Head of caudate nucleus (tissue), 42 donors: Measurements from ENCODE around the gene MGST3.
A peak's percentile ranks its signal among the peaks of the same experiment; 100 is the strongest.
"Not testable (repeated sequence)": the region's sequence is repeated elsewhere in the genome, so short reads cannot be mapped to it uniquely, and the experiment has no call there.

Experiments used
- DNase-seq, 42 donors: peaks; one replicate each; pipeline versions ENCODE4 v3.0.0 to v3.0.0-alpha.2; 2020 to 2021; ENCODE audit warnings: mixed read lengths in 7 of 42
- intact Hi-C: fragments of 100-400 bp; cut with DNase I; formaldehyde crosslinking; loops from one replicate; pipeline ENCODE4 v1.15.0; 2022

Gene MGST3

DNA sequence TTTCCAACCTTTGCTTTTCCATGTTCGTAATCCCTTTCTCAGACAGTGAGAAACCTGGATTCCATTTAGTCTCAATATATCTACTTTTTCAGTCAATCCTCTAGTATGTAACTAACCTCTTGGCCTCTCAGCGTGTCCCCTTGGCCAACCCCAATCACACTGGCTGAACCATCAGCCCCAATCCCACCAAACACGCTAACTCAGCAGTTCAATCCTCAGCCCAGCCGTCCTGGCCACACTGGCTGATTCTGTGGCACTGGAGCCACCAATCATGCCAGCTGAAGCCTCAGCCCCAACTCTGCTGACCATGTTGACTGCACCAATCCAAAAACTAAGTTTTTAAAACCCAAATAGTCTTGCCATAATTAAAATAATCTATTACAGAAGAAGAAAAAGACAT is 6.6 kb upstream of the MGST3 start:
- DNase-seq, result no peak
- intact Hi-C loops, result no loop called here

DNA sequence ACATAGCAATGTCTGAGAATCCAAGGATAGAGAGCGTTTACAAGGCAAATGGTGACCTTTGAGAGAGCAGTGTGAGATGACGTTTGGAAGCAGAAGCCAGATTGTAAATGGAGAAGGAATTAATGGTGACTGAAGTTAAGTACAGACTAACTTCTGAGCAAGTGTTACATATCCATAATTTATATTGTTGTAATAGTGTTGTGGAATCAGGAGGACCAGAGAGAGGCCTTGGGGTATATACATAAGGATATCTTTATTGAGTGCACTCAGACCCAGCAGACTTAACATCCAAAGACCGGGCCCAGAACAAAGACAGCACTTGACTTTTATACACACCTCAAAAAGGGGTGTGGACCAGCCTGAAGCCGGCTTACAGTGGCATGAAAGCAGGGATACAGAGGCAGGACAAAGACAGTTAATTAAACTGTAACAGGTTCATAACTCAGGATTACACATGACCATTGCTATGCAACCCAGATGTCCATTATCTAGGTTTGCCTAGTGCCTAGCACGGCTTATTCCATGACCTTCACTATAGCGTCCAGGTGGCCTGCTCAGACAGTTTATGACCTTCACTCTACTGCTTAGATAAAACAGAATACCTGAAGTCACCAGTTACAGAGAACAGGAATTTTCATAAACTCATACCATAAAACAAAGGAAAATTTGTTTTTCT is 2.7 kb upstream of the MGST3 start:
- intact Hi-C loops, result no loop called here
- no peak for DNase-seq

DNA sequence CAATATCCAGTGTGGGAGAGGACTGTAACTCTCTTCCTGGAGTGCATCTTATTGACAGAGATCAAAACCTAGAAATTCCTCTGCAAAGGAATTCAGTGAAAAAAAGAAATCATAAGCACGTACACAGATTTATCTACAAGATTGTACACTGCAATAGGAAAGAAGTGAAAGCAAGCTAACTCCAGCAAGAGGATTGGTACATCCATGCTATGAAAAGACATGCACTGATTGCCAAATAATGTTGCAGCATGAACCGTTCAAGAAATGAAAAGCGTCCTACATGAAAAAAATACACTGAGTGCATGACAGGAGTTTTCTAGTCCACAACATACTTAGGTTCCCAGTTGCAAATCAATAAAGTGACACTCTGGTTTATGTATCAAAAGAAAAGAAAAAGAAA is 1.9 kb upstream of the MGST3 start:
- DNase-seq, result no peak
- intact Hi-C loops, result no loop called here

DNA sequence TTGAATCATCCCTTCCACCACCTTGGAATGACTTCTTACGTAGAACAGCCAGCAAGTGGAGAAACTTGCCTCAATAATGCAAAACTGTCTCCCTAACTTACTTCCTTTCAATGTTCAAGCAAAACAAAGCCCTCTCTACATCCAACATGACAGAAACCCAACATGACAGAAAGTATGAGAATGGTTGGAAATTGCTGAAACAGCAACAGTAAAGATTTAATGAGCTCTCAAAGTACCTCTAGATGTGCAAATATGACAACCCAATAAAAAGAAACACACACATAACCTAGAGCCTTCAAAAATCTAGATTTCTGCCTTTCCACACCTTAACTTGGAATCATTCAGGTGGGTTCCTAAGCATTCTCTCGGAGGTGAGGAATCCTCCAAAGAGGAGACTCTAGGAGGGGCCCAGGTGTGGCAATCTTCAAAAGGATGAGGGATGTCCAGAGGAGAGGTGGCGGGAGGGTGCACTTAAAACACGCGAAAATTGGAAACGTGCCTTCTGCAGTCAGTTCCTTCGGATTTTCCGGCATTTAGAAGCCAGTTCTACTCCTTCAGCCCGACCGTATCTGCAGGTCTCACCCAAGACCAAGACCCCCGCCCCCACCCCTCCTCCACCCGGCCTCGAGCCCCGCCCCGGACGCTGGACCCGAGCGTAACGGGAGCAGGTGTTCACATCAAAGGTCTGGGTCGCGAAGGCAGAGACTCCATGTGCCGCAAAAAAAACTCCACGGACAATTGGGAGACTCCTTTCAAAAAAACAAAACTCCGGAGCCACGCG is 996 bp upstream of the MGST3 start:
- peak in 4 of 42 donors; percentile 7 to 33 (median 16) for DNase-seq
- intact Hi-C loops, result loop anchor here (5.0 kb wide), 1 partner anchor 67 kb away; the partner anchor contains the start of gene ALDH9A1

DNA sequence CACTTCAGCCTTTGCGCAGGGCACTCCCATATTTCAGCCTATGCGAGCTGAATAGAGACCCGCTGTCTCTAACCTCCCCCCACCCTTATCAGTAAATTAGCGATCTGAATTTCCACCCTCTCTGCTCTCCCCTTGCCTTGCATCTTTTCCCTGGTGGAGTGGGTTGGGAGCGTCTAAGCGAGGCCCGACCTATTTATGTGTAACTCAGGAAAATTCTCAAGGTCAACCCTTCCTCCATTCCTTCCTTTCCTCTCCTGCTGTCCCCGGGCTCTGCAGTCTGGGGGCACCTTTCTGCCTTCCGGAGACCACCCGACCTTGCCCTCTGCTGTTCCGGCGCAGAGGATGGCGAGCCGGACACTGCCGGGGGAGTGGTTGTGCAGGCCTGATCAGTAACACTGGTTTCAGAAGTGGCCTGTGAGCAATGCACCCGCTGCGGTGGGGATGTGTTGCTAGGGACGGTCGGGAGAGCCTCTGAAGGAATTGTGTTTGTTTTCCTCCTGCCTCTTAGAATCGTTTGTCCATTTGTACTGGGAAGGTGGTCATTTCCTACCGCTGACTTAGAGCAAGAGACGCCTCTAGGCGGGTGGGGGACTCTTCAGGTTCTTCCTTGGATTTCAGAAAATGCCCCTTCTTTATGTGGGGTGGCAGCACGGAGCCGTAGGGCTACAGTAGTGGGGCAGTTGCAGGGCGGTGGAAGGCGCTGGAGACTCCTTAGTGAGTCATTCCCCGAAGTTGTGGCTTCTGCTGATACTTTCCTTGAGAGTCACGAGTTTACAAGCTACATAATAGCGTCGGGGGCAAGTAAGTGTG is 513 bp downstream of the MGST3 start:
- DNase-seq, result peak in 40 of 42 donors; percentile 12 to 77 (median 46)
- intact Hi-C loops, result loop anchor here (5.0 kb wide), 1 partner anchor 66 kb away; the partner anchor contains the start of gene ALDH9A1

DNA sequence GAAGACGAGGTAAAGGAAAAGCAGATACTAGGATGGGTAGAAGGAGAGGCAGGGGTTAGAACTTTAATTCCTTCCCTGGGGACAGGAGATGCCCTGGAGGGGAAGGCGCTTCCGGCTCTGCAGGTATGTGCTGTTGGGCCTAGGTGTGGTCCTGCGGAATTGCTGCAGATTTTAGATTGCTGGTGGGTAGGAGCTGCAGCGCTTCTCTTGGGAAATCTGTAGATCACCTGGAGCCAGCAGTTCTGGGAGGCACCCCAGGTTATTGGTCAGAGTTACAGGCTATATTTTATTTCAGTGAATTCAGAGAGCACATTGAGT is 1.1 kb downstream of the MGST3 start:
- intact Hi-C loops, result loop anchor here (5.0 kb wide), 1 partner anchor 65 kb away; the partner anchor contains the start of gene ALDH9A1
- DNase-seq, result peak in 4 of 42 donors; percentile 14 to 19 (median 16)

DNA sequence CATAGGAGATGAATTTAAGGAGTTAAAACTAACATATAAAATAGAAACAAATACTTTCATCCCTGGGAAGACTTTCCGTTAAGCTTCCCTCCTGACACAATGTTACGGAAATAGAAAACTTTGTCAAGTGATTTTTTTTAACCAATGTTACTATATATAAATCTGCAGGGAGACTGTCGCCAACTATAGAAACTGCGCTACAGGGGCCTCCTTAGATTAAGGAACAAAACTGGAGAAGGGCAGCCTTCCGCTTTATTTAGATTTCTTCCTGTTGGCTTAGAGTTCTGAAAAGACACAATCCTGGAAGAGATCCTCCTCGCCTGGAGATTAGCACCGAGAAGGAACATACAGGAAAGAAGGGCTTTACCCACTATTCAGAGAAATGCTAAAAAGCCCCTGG is 1.5 kb downstream of the MGST3 start:
- intact Hi-C loops, result loop anchor here (5.0 kb wide), 1 partner anchor 65 kb away; the partner anchor contains the start of gene ALDH9A1
- peak in 2 of 42 donors; percentile 25 to 47 for DNase-seq

DNA sequence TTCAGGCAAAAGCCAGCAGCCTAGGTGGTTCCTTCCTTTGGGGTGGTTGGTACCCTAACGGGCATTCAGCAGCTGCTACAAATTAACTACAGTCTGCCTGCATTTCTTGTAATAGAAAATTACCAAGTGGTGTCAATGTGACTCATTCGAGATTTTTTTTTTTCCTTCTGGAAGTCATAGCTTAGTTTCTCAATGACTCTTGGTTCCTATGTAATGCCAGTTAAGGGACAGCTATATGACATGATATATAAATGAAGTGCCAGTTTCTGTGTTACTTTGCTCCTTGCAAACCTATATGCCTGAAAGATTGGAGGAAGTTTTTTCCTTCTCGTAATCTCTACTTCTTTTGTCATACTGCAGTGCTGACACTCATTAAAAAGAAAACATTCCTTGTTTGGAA is 2.6 kb downstream of the MGST3 start:
- no peak for DNase-seq
- intact Hi-C loops, result loop anchor here (5.0 kb wide), 1 partner anchor 64 kb away; the partner anchor contains the start of gene ALDH9A1

DNA sequence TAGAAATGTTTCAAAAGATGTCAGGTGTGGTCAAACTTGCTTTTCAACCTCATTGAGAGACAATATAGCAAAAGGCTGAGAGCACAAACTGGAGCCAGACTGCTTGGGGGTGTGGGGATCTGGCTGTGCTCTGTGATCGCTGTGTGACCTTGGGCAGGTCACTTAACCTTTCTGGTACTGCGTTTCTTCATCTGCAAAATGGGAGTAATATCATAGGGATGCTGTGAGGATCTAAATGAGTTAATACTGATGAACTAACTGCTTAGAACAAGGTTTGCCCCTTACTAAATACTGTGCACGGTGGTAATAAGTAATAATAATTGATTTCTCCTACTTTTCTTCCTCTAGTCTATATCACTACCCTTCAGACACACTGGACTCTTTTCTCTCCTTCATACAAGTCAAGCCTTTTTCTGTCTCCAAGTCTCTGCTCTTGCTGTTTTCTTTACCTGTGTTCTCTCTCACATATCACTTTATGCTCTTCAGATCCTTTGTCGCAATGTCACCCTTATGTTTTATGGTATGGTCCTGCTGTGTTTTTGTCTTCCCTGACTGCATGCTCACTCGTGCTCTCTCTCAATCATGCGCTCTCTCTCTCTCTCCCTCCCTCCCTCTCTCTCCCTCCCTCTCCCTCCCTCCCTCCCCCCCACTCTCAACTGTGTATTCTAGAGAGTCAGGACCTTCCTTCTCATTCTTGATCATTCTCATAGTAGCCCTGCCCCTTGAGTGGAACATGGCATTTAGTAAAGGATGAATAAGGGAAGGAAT is 3.3 kb downstream of the MGST3 start:
- intact Hi-C loops, result loop anchor here (5.0 kb wide), 1 partner anchor 63 kb away; the partner anchor contains the start of gene ALDH9A1
- no peak for DNase-seq

DNA sequence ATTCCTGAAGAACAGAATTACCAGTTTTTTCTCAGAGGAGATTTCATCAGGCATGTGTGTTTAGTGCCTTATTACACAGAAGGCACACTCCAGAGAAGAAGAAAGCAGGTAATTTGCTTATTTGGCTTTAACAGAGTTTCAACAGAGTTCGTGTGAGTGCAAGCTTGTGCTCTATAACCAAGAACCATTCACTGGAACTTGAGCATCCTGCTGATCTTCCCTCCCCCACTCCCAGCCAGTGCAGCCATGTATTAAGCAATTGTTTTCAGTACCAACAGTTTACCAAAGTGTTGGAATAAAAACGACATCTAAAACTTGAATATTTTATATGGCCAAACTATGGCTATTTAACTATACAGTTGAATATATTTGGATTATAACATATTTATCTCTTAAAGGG is 4.3 kb downstream of the MGST3 start:
- intact Hi-C loops, result no loop called here
- DNase-seq, result peak in 7 of 42 donors; percentile 28 to 51 (median 44)

DNA sequence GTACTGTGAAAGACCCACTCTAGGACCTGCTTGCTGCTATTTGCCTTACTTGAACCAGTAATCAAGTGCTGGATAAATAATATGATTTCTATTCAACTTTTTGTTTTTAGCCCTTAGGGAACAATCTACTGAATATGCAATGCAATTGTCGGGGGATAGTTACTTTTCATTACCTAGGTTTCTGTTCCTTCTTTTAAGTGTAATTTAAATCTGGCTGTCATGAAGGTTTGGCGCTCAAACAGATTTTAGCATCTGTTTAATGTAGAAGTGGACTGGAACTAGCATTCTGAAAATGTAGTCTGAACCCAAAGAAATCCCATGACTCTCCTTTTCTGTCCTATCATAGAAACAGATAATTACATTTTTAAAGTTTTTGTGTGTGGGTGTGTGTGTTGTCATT is 4.8 kb downstream of the MGST3 start:
- intact Hi-C loops, result no loop called here
- no peak for DNase-seq

DNA sequence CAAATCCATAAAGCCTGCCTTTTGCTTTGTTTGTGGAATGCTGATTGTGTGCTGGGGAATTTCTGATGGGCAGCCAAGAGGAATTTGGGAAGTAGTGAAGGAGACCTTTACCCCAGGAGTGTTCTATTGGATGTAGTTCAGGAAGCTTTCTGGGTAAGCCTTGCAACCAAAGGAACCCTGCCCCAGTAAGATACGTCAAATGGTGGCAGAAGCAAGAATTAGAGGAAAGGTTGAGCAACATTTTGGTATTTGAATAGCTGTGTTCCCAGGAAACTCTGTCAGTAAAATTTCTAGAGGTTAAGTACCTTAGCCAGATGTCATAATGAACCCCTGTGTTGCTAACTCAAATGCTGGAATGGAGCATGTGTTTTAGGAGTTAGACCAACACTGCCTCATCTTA is 6.4 kb downstream of the MGST3 start:
- intact Hi-C loops, result no loop called here
- no peak for DNase-seq

DNA sequence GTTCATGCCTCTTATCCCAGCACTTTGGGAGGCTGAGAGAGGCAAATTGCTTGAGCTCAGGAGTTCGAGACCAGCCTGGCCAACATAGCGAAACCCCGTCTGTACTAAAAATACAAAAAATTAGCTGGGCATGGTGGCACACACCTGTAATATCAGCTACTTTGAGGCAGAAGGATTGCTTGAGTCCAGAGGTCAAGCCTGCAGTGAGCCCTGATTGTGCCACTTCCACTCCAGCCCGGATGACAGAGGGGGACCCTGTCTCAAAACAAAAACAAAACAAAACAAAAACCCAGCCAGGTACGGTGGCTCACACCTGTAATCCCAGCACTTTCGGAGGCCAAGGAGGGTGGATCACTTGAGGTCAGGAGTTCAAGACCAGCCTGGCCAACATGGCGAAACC is 7.2 kb downstream of the MGST3 start:
- DNase-seq, intact Hi-C loops: not testable (repeated sequence)

DNA sequence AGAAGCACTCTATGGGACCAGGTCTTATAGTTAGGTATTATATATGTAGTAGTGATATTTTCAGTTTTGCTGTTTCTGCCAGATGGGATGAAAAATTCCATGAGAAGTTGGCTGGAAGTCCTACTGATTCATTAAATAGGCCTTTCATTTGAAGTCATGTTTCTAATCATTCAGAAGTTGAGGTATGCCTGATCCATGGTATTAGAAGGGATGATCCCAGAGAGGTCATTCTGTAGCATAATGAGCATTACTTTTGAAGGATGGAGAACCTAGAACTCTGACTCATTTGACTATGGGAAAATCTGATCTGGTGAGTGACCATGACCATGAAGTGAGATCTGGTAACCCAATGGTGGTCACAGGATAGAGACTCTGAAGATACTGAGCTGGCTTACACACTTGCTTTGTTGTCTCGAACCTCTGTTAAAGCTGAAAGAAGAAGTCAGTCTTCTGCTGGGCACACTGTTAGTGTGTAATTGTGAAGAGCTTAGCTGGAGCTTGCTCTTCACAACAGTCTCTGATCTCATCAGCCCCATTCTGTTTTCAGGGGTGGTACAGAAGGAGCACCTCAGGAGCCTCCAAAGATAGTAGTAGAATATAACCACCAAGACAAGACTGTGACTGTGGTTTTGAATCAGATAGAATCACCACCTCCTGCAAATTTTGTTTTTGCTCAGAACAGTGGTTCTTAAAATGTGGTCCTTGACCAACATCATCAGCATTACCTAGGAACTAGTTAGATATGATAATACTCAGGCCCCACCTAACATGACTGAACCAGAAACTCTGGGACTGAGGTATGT is 9.0 kb downstream of the MGST3 start:
- intact Hi-C loops, result no loop called here
- DNase-seq, result no peak

DNA sequence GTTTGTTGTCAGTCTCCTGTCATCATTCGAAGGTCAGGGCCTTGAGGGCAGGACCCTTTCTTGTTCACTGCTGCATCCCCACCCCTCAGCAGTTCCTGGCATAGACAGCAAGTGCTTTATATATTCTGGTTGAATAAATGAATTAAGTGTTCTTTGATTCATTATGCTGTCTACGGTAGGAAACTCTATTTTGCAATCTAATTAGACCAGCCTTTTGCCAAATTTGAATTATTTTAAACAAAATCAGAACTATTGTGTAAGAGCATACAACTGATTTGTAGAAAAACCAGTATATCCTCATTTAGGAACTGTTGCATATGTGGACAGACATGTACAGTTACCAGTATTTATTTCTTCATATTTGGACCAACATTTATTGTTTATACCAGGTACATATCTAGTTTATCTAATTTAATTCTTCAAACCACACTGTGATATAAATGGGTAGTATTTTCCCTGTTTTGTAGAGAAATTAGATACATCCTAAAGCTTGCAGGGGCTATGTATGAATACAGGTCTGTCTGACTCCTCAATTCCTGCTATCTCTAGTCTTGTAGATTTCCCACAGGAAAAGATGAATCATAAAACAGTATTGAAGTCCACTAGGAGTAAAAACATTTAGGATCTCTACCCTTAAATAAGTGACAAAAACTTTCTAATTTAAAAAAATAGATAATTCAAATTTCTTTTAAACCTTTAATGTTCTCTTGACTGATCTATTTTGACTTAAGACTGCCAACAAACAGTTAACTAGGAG is 10.4 kb downstream of the MGST3 start:
- no peak for DNase-seq
- intact Hi-C loops, result no loop called here

DNA sequence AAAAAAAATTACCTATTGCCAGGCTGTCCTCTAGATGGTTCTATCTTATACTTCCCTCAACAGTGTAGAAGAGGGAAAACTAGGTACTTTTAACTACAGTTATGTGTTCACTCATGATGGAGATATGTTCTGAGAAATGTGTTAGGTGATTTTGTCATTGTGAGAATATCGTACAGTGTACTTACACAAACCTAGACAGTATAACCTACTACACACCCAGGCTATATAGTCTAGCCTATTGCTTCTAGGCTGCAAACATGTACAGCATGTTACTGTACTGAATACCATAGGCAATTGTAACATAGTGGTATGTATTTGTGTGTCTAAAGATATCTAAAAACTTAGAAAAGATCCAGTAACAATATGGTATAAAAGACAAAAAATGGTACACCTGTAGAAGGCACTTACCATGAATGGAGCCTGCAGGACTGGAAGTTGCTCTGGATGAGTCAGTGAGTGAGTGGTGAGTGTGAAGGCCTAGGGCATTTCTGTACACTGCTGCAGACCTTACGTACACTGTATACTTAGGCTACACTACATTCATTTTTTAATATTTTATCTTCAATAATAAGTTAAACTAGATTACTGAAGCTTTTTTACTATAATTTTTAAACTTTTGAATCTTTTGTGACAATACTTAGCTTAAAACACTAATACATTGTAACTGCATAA is 13.2 kb downstream of the MGST3 start:
- intact Hi-C loops, result no loop called here
- DNase-seq, result no peak
